ENCODE measurements around the gene OR10D3. TPM values are rescaled to one million over a fixed set of nuclear protein-coding genes. Genes with fewer than 3 reads are reported as not detected.
A peak's percentile ranks its signal among the peaks of the same experiment; 100 is the strongest.
"Not testable (repeated sequence)": the region's sequence is repeated elsewhere in the genome, so short reads cannot be mapped to it uniquely, and the experiment has no call there.

OR10D3 gene
- not detected for total RNA-seq
- long read RNA-seq: 0 reads

- no peak for DNase-seq (ENCODE audit: missing footprints)
- intact Hi-C loops (cut with DNase I): no loop called here
- no peak for ATAC-seq
These were observed at the start of gene OR10D3 for GRCh38 chr11:124183068-124183467. TSS of gene OR10D3 (plus strand) at chr11:124183345. CDS start at chr11:124185270, 1,925 bp downstream.

GRCh38 chr11:124143034-124143433 is 40.1 kb upstream of the OR10D3 start:
- DNase-seq (ENCODE audit: missing footprints) (no peak), ATAC-seq (no peak)
- intact Hi-C loops (cut with DNase I): no loop called here

GRCh38 chr11:124147951-124148350 is 35.2 kb upstream of the OR10D3 start:
- DNase-seq (ENCODE audit: missing footprints) (no peak), ATAC-seq (no peak)
- intact Hi-C loops (cut with DNase I): no loop called here

- no peak for ATAC-seq
- intact Hi-C loops (cut with DNase I): no loop called here
These were observed 32.5 kb upstream of the OR10D3 start for GRCh38 chr11:124150684-124151083.

GRCh38 chr11:124152770-124153407 is 30.3 kb upstream of the OR10D3 start:
- intact Hi-C loops (cut with DNase I): no loop called here
- DNase-seq (ENCODE audit: missing footprints) (no peak), ATAC-seq (no peak)

More at GRCh38 chr11:124150684-124151083, 32.5 kb upstream of the OR10D3 start:
- DNase-seq (ENCODE audit: missing footprints): no peak

GRCh38 chr11:124153821-124154220 is 29.3 kb upstream of the OR10D3 start:
- ATAC-seq (no peak), DNase-seq (ENCODE audit: missing footprints) (no peak)
- intact Hi-C loops (cut with DNase I): no loop called here

- intact Hi-C loops (cut with DNase I): no loop called here
- no peak for DNase-seq (ENCODE audit: missing footprints)
- ATAC-seq: no peak
These were observed 23.7 kb upstream of the OR10D3 start for GRCh38 chr11:124159481-124159880.

GRCh38 chr11:124160986-124161385 is 22.2 kb upstream of the OR10D3 start:
- ATAC-seq (no peak), DNase-seq (ENCODE audit: missing footprints) (no peak)
- intact Hi-C loops (cut with DNase I): no loop called here

GRCh38 chr11:124167826-124168231 is 15.3 kb upstream of the OR10D3 start:
- intact Hi-C loops (cut with DNase I): no loop called here
- DNase-seq (ENCODE audit: missing footprints): no peak
- ATAC-seq: no peak

GRCh38 chr11:124168796-124169195 is 14.3 kb upstream of the OR10D3 start:
- intact Hi-C loops (cut with DNase I): no loop called here
- ATAC-seq (no peak), DNase-seq (ENCODE audit: missing footprints) (no peak)

- ATAC-seq; intact Hi-C loops (cut with DNase I); DNase-seq (ENCODE audit: missing footprints): not testable (repeated sequence)
These were observed 12.8 kb upstream of the OR10D3 start for GRCh38 chr11:124170315-124170714.

GRCh38 chr11:124170801-124171586 is 12.2 kb upstream of the OR10D3 start:
- DNase-seq (ENCODE audit: missing footprints): peak; percentile 27
- no peak for ATAC-seq
- intact Hi-C loops (cut with DNase I): no loop called here

- intact Hi-C loops (cut with DNase I): no loop called here
- DNase-seq (ENCODE audit: missing footprints): no peak
These were observed 11.0 kb upstream of the OR10D3 start for GRCh38 chr11:124172101-124172500.

GRCh38 chr11:124172599-124172998 is 10.5 kb upstream of the OR10D3 start:
- DNase-seq (ENCODE audit: missing footprints) (no peak), ATAC-seq (no peak)
- intact Hi-C loops (cut with DNase I): no loop called here

More at GRCh38 chr11:124172101-124172500, 11.0 kb upstream of the OR10D3 start:
- no peak for ATAC-seq

- intact Hi-C loops (cut with DNase I): no loop called here
- ATAC-seq (no peak), DNase-seq (ENCODE audit: missing footprints) (no peak)
These were observed 9.1 kb upstream of the OR10D3 start for GRCh38 chr11:124174001-124174583.

- intact Hi-C loops (cut with DNase I): no loop called here
- DNase-seq (ENCODE audit: missing footprints) (no peak), ATAC-seq (no peak)
These were observed 6.0 kb upstream of the OR10D3 start for GRCh38 chr11:124176925-124177715.

- no peak for ATAC-seq
- intact Hi-C loops (cut with DNase I): no loop called here
- DNase-seq (ENCODE audit: missing footprints): no peak
These were observed 3.8 kb upstream of the OR10D3 start for GRCh38 chr11:124179310-124179709.

- intact Hi-C loops (cut with DNase I): loop anchor here (10.0 kb wide), 1 partner anchor 116 kb away; no protein-coding TSS in a partner anchor
- no peak for DNase-seq (ENCODE audit: missing footprints)
- ATAC-seq: no peak
These were observed 7.4 kb downstream of the OR10D3 start for GRCh38 chr11:124190298-124191139.
